IMR-90 (cell line): ENCODE data around the gene ZFP92. TPM values are rescaled to one million over a fixed set of nuclear protein-coding genes. Genes with fewer than 3 reads are reported as not detected.

Experiments used
- ATAC-seq: fragments of 200-7000 bp; cut with Tn5 transposase; 2 replicates; pipeline ENCODE4 v1.9.1; 2020; ENCODE audit warnings: low read depth, mild to moderate bottlenecking, moderate library complexity
- BruUV-seq: library from RNA; stranded (reverse); fragments of 400-500 nt; replicated peaks from 2 replicates; lab custom pipeline; 2021; lab: Mats Ljungman, UMichigan
- CTCF ChIA-PET: fragments of 300-600 bp; formaldehyde crosslinking; extraction: SDS; loops from one replicate; lab custom pipeline; 2021; ENCODE audit warnings: antibody characterized with exemption; lab: Yijun Ruan, JAX
- POLR2A ChIA-PET: fragments of 300-600 bp; sonication (Branson Sonifier 250); formaldehyde crosslinking; loops from one replicate; lab custom pipeline; 2022; ENCODE audit warnings: antibody characterized with exemption; ENCODE audit not compliant: unreplicated experiment; lab: Charles Lee
- DNase-seq: peaks from one replicate; pipeline ENCODE4 v3.0.0; 2013
- H2AFZ ChIP-seq: replicated peaks from 2 replicates; pipeline ENCODE3; 2013; ENCODE audit warnings: low read length, mild to moderate bottlenecking; ENCODE audit not compliant: poor library complexity
- H2AK5ac ChIP-seq: 2 replicates; pipeline ENCODE4 v1.6.1; 2013; ENCODE audit warnings: low read depth, low read length, inconsistent platforms
- H2AK9ac ChIP-seq: replicated peaks from 2 replicates; pipeline ENCODE3; 2013; ENCODE audit warnings: mild to moderate bottlenecking, low read depth, low read length, moderate library complexity; ENCODE audit not compliant: poor library complexity
- H2BK120ac ChIP-seq: 2 replicates; pipeline ENCODE4 v1.6.1; 2013; ENCODE audit warnings: low read depth, low read length, inconsistent platforms
- H2BK15ac ChIP-seq: 3 replicates; pipeline ENCODE4 v1.6.1; 2013; ENCODE audit warnings: low read depth, low read length, inconsistent platforms
- H2BK20ac ChIP-seq: 2 replicates; pipeline ENCODE4 v1.6.1; 2013; ENCODE audit warnings: low read depth, mild to moderate bottlenecking, inconsistent platforms, low read length, moderate library complexity
- H2BK5ac ChIP-seq: 2 replicates; pipeline ENCODE4 v1.6.1; 2013; ENCODE audit warnings: mild to moderate bottlenecking, low read depth, low read length, inconsistent platforms; ENCODE audit not compliant: poor library complexity, severe bottlenecking
- H3K14ac ChIP-seq: replicated peaks from 2 replicates; pipeline ENCODE4 v1.6.1; 2013; ENCODE audit warnings: low read depth, low read length, inconsistent platforms
- H3K18ac ChIP-seq: 2 replicates; pipeline ENCODE4 v1.6.1; 2013; ENCODE audit warnings: low read depth, low read length, control low read depth
- H3K23ac ChIP-seq: 2 replicates; pipeline ENCODE4 v1.6.1; 2013; ENCODE audit warnings: low read depth, low read length, inconsistent platforms
- H3K27ac ChIP-seq: 2 replicates; pipeline ENCODE4 v1.5.1; 2013; ENCODE audit warnings: mild to moderate bottlenecking, control low read depth, low read length; ENCODE audit not compliant: insufficient read depth
- H3K27me3 ChIP-seq: 2 replicates; pipeline ENCODE4 v1.6.1; 2013; ENCODE audit warnings: low read length; ENCODE audit not compliant: control insufficient read depth, insufficient read depth
- H3K36me3 ChIP-seq: 2 replicates; pipeline ENCODE4 v1.6.1; 2013; ENCODE audit warnings: low read length, mixed read lengths; ENCODE audit not compliant: control insufficient read depth, insufficient read depth
- H3K4ac ChIP-seq: 2 replicates; pipeline ENCODE4 v1.6.1; 2013; ENCODE audit warnings: low read depth, low read length, inconsistent platforms
- H3K4me1 ChIP-seq: 2 replicates; pipeline ENCODE4 v1.6.1; 2013; ENCODE audit warnings: low read length, mixed read lengths; ENCODE audit not compliant: control insufficient read depth, insufficient read depth
- H3K4me2 ChIP-seq: 2 replicates; pipeline ENCODE4 v1.6.1; 2013; ENCODE audit warnings: low read depth, mild to moderate bottlenecking, control low read depth, low read length, moderate library complexity
- H3K4me3 ChIP-seq: 2 replicates; pipeline ENCODE4 v1.5.1; 2013; ENCODE audit warnings: low read depth, mild to moderate bottlenecking, control low read depth, low read length, moderate library complexity; ENCODE audit not compliant: insufficient read depth
- H3K56ac ChIP-seq: 2 replicates; pipeline ENCODE4 v1.6.1; 2013; ENCODE audit warnings: low read length, inconsistent platforms; ENCODE audit not compliant: insufficient read depth; ENCODE audit errors: extremely low read depth
- H3K79me1 ChIP-seq, 2 experiments: 2 replicates each; pipeline ENCODE4 v1.6.1; 2013; ENCODE audit warnings: low read length in 2 of 2, inconsistent platforms in 1 of 2, low read depth in 1 of 2
- H3K9ac ChIP-seq: 2 replicates; pipeline ENCODE4 v1.6.1; 2013; ENCODE audit warnings: low read depth, low read length, control low read depth
- H3K9me1 ChIP-seq: 2 replicates; pipeline ENCODE4 v1.6.1; 2013; ENCODE audit warnings: low read length, inconsistent platforms; ENCODE audit not compliant: insufficient read depth
- H3K9me3 ChIP-seq: 2 replicates; pipeline ENCODE4 v1.6.1; 2013; ENCODE audit warnings: low read length; ENCODE audit not compliant: control insufficient read depth, insufficient read depth
- H4K20me1 ChIP-seq: 2 replicates; pipeline ENCODE4 v1.6.1; 2013; ENCODE audit warnings: low read length, inconsistent platforms; ENCODE audit not compliant: insufficient read depth
- H4K5ac ChIP-seq: 2 replicates; pipeline ENCODE4 v1.6.1; 2013; ENCODE audit warnings: mild to moderate bottlenecking, low read depth, low read length, control low read depth
- H4K8ac ChIP-seq, 2 experiments: 2 replicates each; pipeline ENCODE4 v1.6.1; 2013; ENCODE audit warnings: low read depth in 2 of 2, low read length in 2 of 2, control low read depth in 1 of 2, inconsistent platforms in 1 of 2
- H4K91ac ChIP-seq: 2 replicates; pipeline ENCODE4 v1.6.1; 2013; ENCODE audit warnings: low read depth, low read length, inconsistent platforms; ENCODE audit not compliant: insufficient read depth
- BHLHE40 ChIP-seq: fragments of 150-350 bp; IDR thresholded peaks from 2 replicates; pipeline ENCODE4 v1.6.1; 2016; ENCODE audit warnings: mild to moderate bottlenecking, low read depth, low read length
- CEBPB ChIP-seq: IDR thresholded peaks from 2 replicates; pipeline ENCODE4 v1.6.1; 2012; ENCODE audit warnings: low read depth, low read length, improper control_type of control experiment
- CHD1 ChIP-seq: IDR thresholded peaks from 2 replicates; pipeline ENCODE4 v1.6.1; 2012; ENCODE audit warnings: low read depth, low read length, improper control_type of control experiment
- MAFK ChIP-seq: IDR thresholded peaks from 2 replicates; pipeline ENCODE4 v1.6.1; 2012; ENCODE audit warnings: low read depth, low read length, improper control_type of control experiment
- MXI1 ChIP-seq: IDR thresholded peaks from 2 replicates; pipeline ENCODE4 v1.6.1; 2012; ENCODE audit warnings: low read depth, mild to moderate bottlenecking, low read length, moderate library complexity, borderline replicate concordance
- NFE2L2 ChIP-seq: fragments of 150-350 bp; IDR thresholded peaks from 2 replicates; pipeline ENCODE4 v1.6.1; 2016; ENCODE audit warnings: low read depth, mild to moderate bottlenecking, low read length
- RAD21 ChIP-seq: IDR thresholded peaks from 2 replicates; pipeline ENCODE4 v1.6.1; 2012; ENCODE audit warnings: low read length, improper control_type of control experiment
- RCOR1 ChIP-seq: IDR thresholded peaks from 2 replicates; pipeline ENCODE4 v1.6.1; 2012; ENCODE audit warnings: mild to moderate bottlenecking, low read length, improper control_type of control experiment; ENCODE audit not compliant: insufficient replicate concordance
- SMC3 ChIP-seq: fragments of 150-350 bp; IDR thresholded peaks from 2 replicates; pipeline ENCODE4 v1.6.1; 2016; ENCODE audit warnings: low read depth, mild to moderate bottlenecking, antibody characterized with exemption, low read length, moderate library complexity
- WGBS, 2 experiments: methylation state at CpG; one replicate each; pipeline versions ENCODE4 v1.1.5 to v1.1.7; 2013; ENCODE audit warnings: missing lambda C conversion rate in 2 of 2; ENCODE audit not compliant: insufficient read length in 1 of 2; ENCODE audit errors: extremely low coverage in 2 of 2; 5-methylcytosine and 5-hydroxymethylcytosine counted together
- dilution Hi-C: fragments of 300-500 bp; cut with HindIII; formaldehyde crosslinking; loops from one replicate; pipeline ENCODE4 v1.14.3; 2018; ENCODE audit warnings: low sequenced_read_pairs; ENCODE audit not compliant: unreplicated experiment
- in situ Hi-C: fragments of 300-500 bp; cut with MboI; formaldehyde crosslinking; loops from 3 replicates; pipeline ENCODE4 v1.14.3; 2019; ENCODE audit warnings: low sequenced_read_pairs, inconsistent platforms, mixed read lengths
- intact Hi-C: fragments of 100-400 bp; cut with micrococcal nuclease; formaldehyde crosslinking; loops from 2 replicates; pipeline ENCODE4 v1.10.0; 2022
- polyA plus RNA-seq, 3 experiments: library from polyadenylated mRNA; depleted of rRNA; stranded (reverse); fragments of >200 nt; gene quantifications; 2 replicates each; pipeline ENCODE4 v1.2.3, GENCODE V29; 2012; ENCODE audit warnings: low replicate concordance in 1 of 3
- total RNA-seq: library from RNA; depleted of rRNA; stranded (reverse); fragments of >200 nt; gene quantifications from 2 replicates; pipeline ENCODE4 v1.2.3, GENCODE V29; 2012
- TF ChIP-seq, protein P1 (sequence below): conservative IDR thresholded peaks from 2 replicates; pipeline ENCODE4 v1.5.1; 2012; ENCODE audit warnings: mild to moderate bottlenecking, low read depth, low read length, improper control_type of control experiment
- TF ChIP-seq, protein P2 (sequence below): fragments of 150-350 bp; IDR thresholded peaks from 2 replicates; pipeline ENCODE4 v1.6.1; 2016; ENCODE audit warnings: low read depth, mild to moderate bottlenecking, low read length, moderate library complexity, borderline replicate concordance
- TF ChIP-seq, protein P3 (sequence below): fragments of 150-350 bp; IDR thresholded peaks from 2 replicates; pipeline ENCODE4 v1.6.1; 2017; ENCODE audit warnings: mild to moderate bottlenecking, antibody characterized with exemption, low read length, low read depth

The ZFP92 gene
- total and polyA plus RNA-seq, 2 of the 4 experiments (the other 2 are of a cell fraction) = under 0.01 to 0.03 TPM

DNA sequence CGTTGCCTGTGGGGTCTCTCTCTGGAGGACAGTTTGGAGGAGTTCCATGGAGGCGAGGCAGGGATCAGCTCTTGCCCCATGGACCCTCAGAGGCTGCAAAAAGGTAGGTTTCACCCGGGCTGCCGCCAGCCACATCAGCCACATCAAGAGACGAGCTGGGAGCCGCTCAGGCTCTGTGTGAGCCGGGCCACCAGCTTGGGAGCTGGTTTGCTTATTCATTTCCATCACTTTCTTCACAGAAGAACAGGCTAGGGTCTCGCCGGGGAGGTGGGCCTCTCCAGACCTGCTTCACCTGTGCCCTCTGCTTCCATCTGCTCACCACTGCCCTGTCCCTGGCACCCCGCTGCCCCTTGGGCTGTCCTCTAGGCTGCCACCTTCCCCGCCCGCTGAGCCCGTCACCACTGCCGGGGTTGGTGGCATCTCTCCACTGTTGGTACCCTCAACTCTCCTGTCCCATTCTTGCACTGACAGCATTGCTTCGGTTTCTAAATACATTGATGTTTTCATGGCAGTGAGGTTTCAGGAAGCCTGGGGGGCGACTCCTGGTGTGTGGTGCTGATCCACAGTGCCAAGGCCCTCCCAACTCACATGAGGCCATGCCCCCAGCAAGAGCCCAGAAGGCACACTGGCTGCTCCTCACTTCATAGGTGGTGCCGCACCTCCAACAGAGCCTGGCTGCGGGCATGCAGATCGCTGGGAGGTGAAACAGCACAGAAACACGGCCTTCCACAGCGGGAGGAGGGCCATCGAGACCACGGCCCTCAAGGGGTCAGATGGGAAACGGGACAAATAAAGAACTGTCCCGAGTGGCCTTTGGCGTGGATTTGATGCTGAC is 39.1 kb downstream of the ZFP92 start:
- Histone ChIP-seq H3K18ac (no peak overlapping the region), H4K8ac (no peak overlapping the region), H2BK5ac (no peak overlapping the region), H3K4me3 (no peak overlapping the region), H3K4me1 (no peaks in the 10 kb centered on the region), H4K20me1 (no peaks in the 10 kb centered on the region; the same call in 1 of the 2 replicates), H3K14ac (no peak overlapping the region), H3K79me1 (no peaks in the 10 kb centered on the region), H3K56ac (no peak overlapping the region), H3K23ac (no peak overlapping the region), H3K36me3 (0 out of 2 replicates have a peak, but pooled peaks cover 2% of the 10 kb centered on the region), H3K9me1 (no peaks in the 10 kb centered on the region), H2AK9ac (no peak overlapping the region), H3K9ac (no peak overlapping the region), H3K27ac (no peak overlapping the region), H3K27me3 (no peaks in the 10 kb centered on the region), H3K4me2 (no peak overlapping the region), H3K9me3 (no peaks in the 10 kb centered on the region; the same call in 1 of the 2 replicates), H4K5ac (no peak overlapping the region), H2BK15ac (no peak overlapping the region), H2AFZ (no peak overlapping the region), H4K91ac (no peak overlapping the region), H3K4ac (no peak overlapping the region), H2BK20ac (no peak overlapping the region), H2AK5ac (no peak overlapping the region), H2BK120ac (no peak overlapping the region)
- dilution Hi-C loops (no loop called here), in situ Hi-C loops (loop anchor here (25.0 kb wide), 1 partner anchor 413 kb away; no protein-coding TSS in a partner anchor), intact Hi-C loops (no loop called here)
- TF ChIP-seq CEBPB = no peak
- TF ChIP-seq, protein P1, sequence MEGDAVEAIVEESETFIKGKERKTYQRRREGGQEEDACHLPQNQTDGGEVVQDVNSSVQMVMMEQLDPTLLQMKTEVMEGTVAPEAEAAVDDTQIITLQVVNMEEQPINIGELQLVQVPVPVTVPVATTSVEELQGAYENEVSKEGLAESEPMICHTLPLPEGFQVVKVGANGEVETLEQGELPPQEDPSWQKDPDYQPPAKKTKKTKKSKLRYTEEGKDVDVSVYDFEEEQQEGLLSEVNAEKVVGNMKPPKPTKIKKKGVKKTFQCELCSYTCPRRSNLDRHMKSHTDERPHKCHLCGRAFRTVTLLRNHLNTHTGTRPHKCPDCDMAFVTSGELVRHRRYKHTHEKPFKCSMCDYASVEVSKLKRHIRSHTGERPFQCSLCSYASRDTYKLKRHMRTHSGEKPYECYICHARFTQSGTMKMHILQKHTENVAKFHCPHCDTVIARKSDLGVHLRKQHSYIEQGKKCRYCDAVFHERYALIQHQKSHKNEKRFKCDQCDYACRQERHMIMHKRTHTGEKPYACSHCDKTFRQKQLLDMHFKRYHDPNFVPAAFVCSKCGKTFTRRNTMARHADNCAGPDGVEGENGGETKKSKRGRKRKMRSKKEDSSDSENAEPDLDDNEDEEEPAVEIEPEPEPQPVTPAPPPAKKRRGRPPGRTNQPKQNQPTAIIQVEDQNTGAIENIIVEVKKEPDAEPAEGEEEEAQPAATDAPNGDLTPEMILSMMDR = no peak
- TF ChIP-seq BHLHE40 = no peak
- TF ChIP-seq, protein P2, sequence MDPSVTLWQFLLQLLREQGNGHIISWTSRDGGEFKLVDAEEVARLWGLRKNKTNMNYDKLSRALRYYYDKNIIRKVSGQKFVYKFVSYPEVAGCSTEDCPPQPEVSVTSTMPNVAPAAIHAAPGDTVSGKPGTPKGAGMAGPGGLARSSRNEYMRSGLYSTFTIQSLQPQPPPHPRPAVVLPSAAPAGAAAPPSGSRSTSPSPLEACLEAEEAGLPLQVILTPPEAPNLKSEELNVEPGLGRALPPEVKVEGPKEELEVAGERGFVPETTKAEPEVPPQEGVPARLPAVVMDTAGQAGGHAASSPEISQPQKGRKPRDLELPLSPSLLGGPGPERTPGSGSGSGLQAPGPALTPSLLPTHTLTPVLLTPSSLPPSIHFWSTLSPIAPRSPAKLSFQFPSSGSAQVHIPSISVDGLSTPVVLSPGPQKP = no peak
- TF ChIP-seq MXI1 = no peak
- TF ChIP-seq RAD21 = no peak
- TF ChIP-seq, protein P3, sequence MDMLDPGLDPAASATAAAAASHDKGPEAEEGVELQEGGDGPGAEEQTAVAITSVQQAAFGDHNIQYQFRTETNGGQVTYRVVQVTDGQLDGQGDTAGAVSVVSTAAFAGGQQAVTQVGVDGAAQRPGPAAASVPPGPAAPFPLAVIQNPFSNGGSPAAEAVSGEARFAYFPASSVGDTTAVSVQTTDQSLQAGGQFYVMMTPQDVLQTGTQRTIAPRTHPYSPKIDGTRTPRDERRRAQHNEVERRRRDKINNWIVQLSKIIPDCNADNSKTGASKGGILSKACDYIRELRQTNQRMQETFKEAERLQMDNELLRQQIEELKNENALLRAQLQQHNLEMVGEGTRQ = no peak
- TF ChIP-seq CHD1 = no peak
- no peak for TF ChIP-seq RCOR1
- no peak for TF ChIP-seq SMC3
- no peak for TF ChIP-seq NFE2L2
- TF ChIP-seq MAFK = no peak
- no peak for ATAC-seq
- no peak for DNase-seq
- ChIA-PET CTCF (no interaction called here), POLR2A (no interaction called here)
- 73% methylated on average over 13 of the region's 26 CpGs; no CpG with 5 or more reads in 1 of the 2 experiments for WGBS, 2 experiments
- no TSS peak for BruUV-seq
